Trophoblast cell (in vitro differentiated cells and primary cell): ENCODE data around the gene SRPK3.

Source experiments
- DNase-seq, 2 donors: peaks; one replicate each; pipeline ENCODE4 v3.0.0-alpha.2; 2016
- H2AFZ ChIP-seq: 2 replicates; pipeline ENCODE4 v1.6.1; 2013; ENCODE audit warnings: low read length, moderate library complexity, mild to moderate bottlenecking; ENCODE audit not compliant: insufficient read depth, poor library complexity
- H2AK5ac ChIP-seq: 2 replicates; pipeline ENCODE4 v1.6.1; 2013; ENCODE audit warnings: mild to moderate bottlenecking, low read length
- H2BK120ac ChIP-seq: 2 replicates; pipeline ENCODE4 v1.6.1; 2013; ENCODE audit warnings: low read length, mild to moderate bottlenecking, moderate library complexity; ENCODE audit not compliant: insufficient read depth, poor library complexity
- H2BK12ac ChIP-seq: 2 replicates; pipeline ENCODE4 v1.6.1; 2013; ENCODE audit warnings: mild to moderate bottlenecking, low read length, moderate library complexity
- H2BK5ac ChIP-seq: 2 replicates; pipeline ENCODE4 v1.6.1; 2013; ENCODE audit warnings: low read length, low read depth, moderate library complexity, mild to moderate bottlenecking; ENCODE audit not compliant: poor library complexity
- H3K14ac ChIP-seq: 2 replicates; pipeline ENCODE4 v1.6.1; 2013; ENCODE audit warnings: mild to moderate bottlenecking, low read length
- H3K18ac ChIP-seq: 2 replicates; pipeline ENCODE4 v1.6.1; 2013; ENCODE audit warnings: mild to moderate bottlenecking, low read length
- H3K23ac ChIP-seq: 2 replicates; pipeline ENCODE4 v1.6.1; 2013; ENCODE audit warnings: low read length
- H3K27ac ChIP-seq: 2 replicates; pipeline ENCODE4 v1.5.1; 2013; ENCODE audit warnings: low read depth, mild to moderate bottlenecking, inconsistent platforms, low read length, moderate library complexity
- H3K27me3 ChIP-seq: 2 replicates; pipeline ENCODE4 v1.6.1; 2013; ENCODE audit warnings: inconsistent platforms, mild to moderate bottlenecking, low read length, moderate library complexity; ENCODE audit not compliant: insufficient read depth
- H3K36me3 ChIP-seq, 2 experiments: 1 replicate in 1 of 2; 2 replicates in 1 of 2; pipeline ENCODE4 v1.6.1; 2013; ENCODE audit warnings: low read length in 2 of 2, mild to moderate bottlenecking in 2 of 2, moderate library complexity in 1 of 2; ENCODE audit not compliant: insufficient read depth in 2 of 2, control insufficient read depth in 1 of 2
- H3K4ac ChIP-seq: 2 replicates; pipeline ENCODE4 v1.6.1; 2013; ENCODE audit warnings: low read depth, mild to moderate bottlenecking, low read length, moderate library complexity
- H3K4me1 ChIP-seq, 2 experiments: 1 replicate in 1 of 2; 2 replicates in 1 of 2; pipeline ENCODE4 v1.6.1; 2013; ENCODE audit warnings: low read length in 2 of 2, mild to moderate bottlenecking in 2 of 2, moderate library complexity in 1 of 2; ENCODE audit not compliant: insufficient read depth in 2 of 2, control insufficient read depth in 1 of 2
- H3K4me2 ChIP-seq: 2 replicates; pipeline ENCODE4 v1.6.1; 2013; ENCODE audit warnings: inconsistent platforms, mild to moderate bottlenecking, low read length, moderate library complexity
- H3K4me3 ChIP-seq: 2 replicates; pipeline ENCODE4 v1.5.1; 2013; ENCODE audit warnings: mild to moderate bottlenecking, low read depth, low read length, inconsistent platforms
- H3K79me1 ChIP-seq: one replicate; pipeline ENCODE4 v1.6.1; 2013; ENCODE audit warnings: low read length
- H3K79me2 ChIP-seq: 2 replicates; pipeline ENCODE4 v1.6.1; 2013; ENCODE audit warnings: low read length, mild to moderate bottlenecking; ENCODE audit not compliant: control insufficient read depth, insufficient read depth, poor library complexity
- H3K9ac ChIP-seq: 2 replicates; pipeline ENCODE4 v1.6.1; 2013; ENCODE audit warnings: mild to moderate bottlenecking, low read length
- H3K9me3 ChIP-seq: 2 replicates; pipeline ENCODE4 v1.6.1; 2013; ENCODE audit warnings: low read depth, mild to moderate bottlenecking, control low read depth, inconsistent platforms, low read length; ENCODE audit not compliant: insufficient read depth
- H4K12ac ChIP-seq: 2 replicates; pipeline ENCODE4 v1.6.1; 2013; ENCODE audit warnings: low read depth, mild to moderate bottlenecking, low read length, moderate library complexity
- H4K8ac ChIP-seq: 2 replicates; pipeline ENCODE4 v1.6.1; 2013; ENCODE audit warnings: low read depth, mild to moderate bottlenecking, low read length, moderate library complexity
- H4K91ac ChIP-seq: one replicate; pipeline ENCODE4 v1.6.1; 2013; ENCODE audit warnings: low read depth, mild to moderate bottlenecking, low read length, moderate library complexity
- WGBS: extraction: QIAGEN DNeasy Blood & Tissue Kit; methylation state at CpG from one replicate; pipeline ENCODE4 v1.1.7; 2013; ENCODE audit warnings: missing lambda C conversion rate; ENCODE audit not compliant: insufficient read length, insufficient coverage; ENCODE audit errors: extremely low coverage; 5-methylcytosine and 5-hydroxymethylcytosine counted together

Gene SRPK3

DNA sequence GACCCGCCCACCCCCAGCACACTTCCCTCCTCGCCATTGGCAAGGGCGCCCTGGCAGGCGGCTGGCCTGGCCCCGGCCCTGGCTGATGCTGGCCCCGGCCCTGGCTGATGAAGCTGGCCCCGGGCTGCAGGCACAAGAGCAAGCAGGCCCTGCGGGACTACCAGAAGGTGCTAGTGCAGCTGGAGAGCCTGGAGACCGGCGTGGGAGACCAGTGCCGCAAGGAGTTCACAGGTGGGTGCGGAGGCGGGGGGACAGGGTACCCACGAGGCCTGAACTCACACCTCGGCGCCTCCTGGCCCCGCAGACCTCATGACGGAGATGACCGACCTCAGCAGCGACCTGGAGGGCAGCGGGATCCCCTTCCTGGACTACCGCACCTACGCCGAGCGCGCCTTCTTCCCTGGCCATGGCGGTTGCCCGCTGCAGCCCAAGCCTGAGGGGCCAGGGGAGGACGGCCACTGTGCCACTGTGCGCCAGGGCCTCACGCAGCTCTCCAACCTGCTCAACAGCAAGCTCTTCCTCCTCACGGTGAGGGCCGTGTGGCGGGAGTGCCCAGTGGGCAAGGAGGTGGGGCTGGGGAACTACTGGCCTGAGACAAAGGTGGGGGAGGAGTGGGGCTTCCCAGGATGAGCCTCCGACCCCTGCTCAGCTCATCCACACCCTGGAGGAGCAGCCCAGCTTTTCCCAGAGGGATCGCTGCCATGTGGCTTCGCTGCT lies 6.1 kb upstream of the SRPK3 start:
- H2BK5ac ChIP-seq: no peak overlapping the region
- no peak for DNase-seq
- no peak overlapping the region for H3K18ac ChIP-seq
- H3K14ac ChIP-seq: no peak overlapping the region
- no peak overlapping the region for H3K9ac ChIP-seq
- no peak overlapping the region for H2BK12ac ChIP-seq
- H3K4me1 ChIP-seq: no peaks in the 10 kb centered on the region
- no peak overlapping the region for H3K27ac ChIP-seq
- H3K36me3 ChIP-seq: no peaks in the 10 kb centered on the region
- H2BK120ac ChIP-seq: no peak overlapping the region
- H3K23ac ChIP-seq: no peak overlapping the region
- no CpG with 5 or more reads among the region's 37 CpGs for WGBS
- H2AK5ac ChIP-seq: no peak overlapping the region
- H3K9me3 ChIP-seq: peaks cover 3% of the 10 kb centered on the region
- H4K8ac ChIP-seq: no peak overlapping the region
- no peak overlapping the region for H3K4ac ChIP-seq
- H4K12ac ChIP-seq: no peak overlapping the region
- H3K79me1 ChIP-seq: no peaks in the 10 kb centered on the region
- no peak overlapping the region for H3K4me3 ChIP-seq
- no peaks in the 10 kb centered on the region for H3K79me2 ChIP-seq
- no peak overlapping the region for H2AFZ ChIP-seq
- H4K91ac ChIP-seq: no peak overlapping the region
- no peaks in the 10 kb centered on the region for H3K27me3 ChIP-seq
- no peak overlapping the region for H3K4me2 ChIP-seq

- H2BK120ac ChIP-seq: no peak overlapping the region
- no peaks in the 10 kb centered on the region for H3K27me3 ChIP-seq
- WGBS: no CpG with 5 or more reads among the region's 42 CpGs
- no peaks in the 10 kb centered on the region for H3K36me3 ChIP-seq
- no peak overlapping the region for H2BK5ac ChIP-seq
- no peak overlapping the region for H3K4ac ChIP-seq
- no peaks in the 10 kb centered on the region for H3K79me1 ChIP-seq
- peaks cover 3% of the 10 kb centered on the region for H3K9me3 ChIP-seq
- H3K4me2 ChIP-seq: no peak overlapping the region
- no peak overlapping the region for H3K4me3 ChIP-seq
- no peak overlapping the region for H2BK12ac ChIP-seq
- no peak overlapping the region for H3K9ac ChIP-seq
- no peaks in the 10 kb centered on the region for H3K79me2 ChIP-seq
- H2AFZ ChIP-seq: no peak overlapping the region
- H4K8ac ChIP-seq: no peak overlapping the region
- H4K12ac ChIP-seq: no peak overlapping the region
- no peak overlapping the region for H3K14ac ChIP-seq
- H4K91ac ChIP-seq: no peak overlapping the region
- no peak for DNase-seq
- H2AK5ac ChIP-seq: no peak overlapping the region
- no peak overlapping the region for H3K18ac ChIP-seq
- no peak overlapping the region for H3K23ac ChIP-seq
- no peaks in the 10 kb centered on the region for H3K4me1 ChIP-seq
- H3K27ac ChIP-seq: no peak overlapping the region
These were observed 5.3 kb upstream of the SRPK3 start for GRCh38 chrX:153775293-153776119.

GRCh38 chrX:153776120-153776599 lies 4.7 kb upstream of the SRPK3 start:
- Histone ChIP-seq H4K91ac (no peak overlapping the region), H3K14ac (no peak overlapping the region), H3K9me3 (peaks cover 3% of the 10 kb centered on the region), H3K27ac (no peak overlapping the region), H4K8ac (no peak overlapping the region), H2BK5ac (no peak overlapping the region), H3K18ac (no peak overlapping the region), H2AK5ac (no peak overlapping the region), H2BK120ac (no peak overlapping the region), H3K4me1 (no peaks in the 10 kb centered on the region), H3K4ac (no peak overlapping the region), H3K4me2 (no peak overlapping the region), H3K36me3 (no peaks in the 10 kb centered on the region), H3K27me3 (no peaks in the 10 kb centered on the region), H4K12ac (no peak overlapping the region), H2BK12ac (no peak overlapping the region), H3K4me3 (no peak overlapping the region), H3K79me1 (no peaks in the 10 kb centered on the region), H3K79me2 (no peaks in the 10 kb centered on the region), H3K23ac (no peak overlapping the region), H2AFZ (no peak overlapping the region), H3K9ac (no peak overlapping the region)
- no CpG with 5 or more reads among the region's 20 CpGs for WGBS
- DNase-seq: no peak

DNA sequence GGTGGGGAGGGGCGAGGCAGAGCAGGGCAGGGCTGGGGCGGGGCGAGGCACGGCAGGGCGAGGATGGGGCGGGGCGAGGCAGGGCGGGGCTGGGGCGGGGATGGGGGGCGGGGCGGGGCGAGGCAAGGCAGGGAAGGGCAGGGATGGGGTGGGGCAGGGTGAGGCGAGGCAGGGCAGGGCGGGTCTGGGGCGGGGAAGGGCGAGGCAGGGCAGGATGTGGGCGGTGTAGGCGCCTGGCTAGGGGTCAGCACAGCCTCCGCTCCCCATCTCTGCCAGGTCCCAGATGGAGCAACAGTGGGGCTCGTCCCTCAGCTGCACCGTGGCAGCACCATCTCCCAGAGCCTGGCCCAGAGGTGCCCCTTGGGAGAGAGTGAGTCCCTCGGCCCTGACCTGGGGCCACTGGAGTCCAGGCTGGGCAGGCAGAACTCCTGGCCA lies 4.2 kb upstream of the SRPK3 start:
- Histone ChIP-seq H3K79me2 (no peaks in the 10 kb centered on the region), H3K9me3 (peaks cover 3% of the 10 kb centered on the region)
- no peak for DNase-seq

More for the DNA sequence above, 4.2 kb upstream of the SRPK3 start:
- Histone ChIP-seq H2BK12ac (no peak overlapping the region), H3K27ac (no peak overlapping the region), H3K18ac (no peak overlapping the region), H2AFZ (no peak overlapping the region), H3K36me3 (no peaks in the 10 kb centered on the region), H3K27me3 (no peaks in the 10 kb centered on the region), H3K14ac (no peak overlapping the region), H3K4ac (no peak overlapping the region), H3K79me1 (no peaks in the 10 kb centered on the region), H3K9ac (no peak overlapping the region), H4K12ac (no peak overlapping the region), H4K91ac (no peak overlapping the region), H3K23ac (no peak overlapping the region), H2BK5ac (no peak overlapping the region), H2AK5ac (no peak overlapping the region), H4K8ac (no peak overlapping the region), H3K4me2 (no peak overlapping the region), H3K4me3 (no peak overlapping the region), H3K4me1 (no peaks in the 10 kb centered on the region), H2BK120ac (no peak overlapping the region)
- WGBS: no CpG with 5 or more reads among the region's 22 CpGs
